ENCODE data around the gene CNTN6.

DNA sequence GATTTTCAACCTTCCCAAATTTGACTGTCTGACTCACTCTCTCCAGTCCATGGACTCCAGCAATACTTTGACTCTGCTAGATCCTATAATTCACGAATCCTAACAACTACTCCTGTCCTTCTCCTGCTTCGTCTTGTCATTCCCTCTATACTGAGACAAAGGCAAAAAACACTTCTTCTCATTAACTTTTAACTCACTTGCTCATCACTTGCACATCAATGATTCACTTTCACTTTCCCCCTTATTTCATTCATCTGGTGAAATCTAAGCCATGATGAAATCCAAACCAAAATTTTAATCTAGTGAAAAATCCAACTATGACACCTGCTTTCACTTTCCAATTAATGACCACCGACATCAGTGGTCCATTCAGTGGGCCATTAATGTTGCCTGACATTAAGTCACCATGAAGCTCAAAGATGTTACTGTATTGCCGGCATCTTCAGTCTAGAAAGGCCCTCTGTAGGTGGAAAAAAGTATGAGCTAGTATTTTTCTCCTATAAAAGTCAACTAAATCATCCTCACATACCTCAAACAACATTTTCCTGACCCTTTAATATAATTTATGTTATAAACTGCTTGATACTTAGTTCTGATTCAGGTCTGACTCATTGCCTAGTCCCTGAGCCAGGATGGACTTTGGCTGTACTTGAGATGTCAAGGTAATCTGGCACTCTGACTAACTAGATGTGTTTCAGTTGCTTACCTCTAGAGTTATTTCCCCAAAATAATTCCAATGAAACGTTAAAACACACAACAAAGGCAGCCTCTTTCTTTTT, 158.6 kb downstream of the CNTN6 start:
- TF ChIP-seq, protein P1, sequence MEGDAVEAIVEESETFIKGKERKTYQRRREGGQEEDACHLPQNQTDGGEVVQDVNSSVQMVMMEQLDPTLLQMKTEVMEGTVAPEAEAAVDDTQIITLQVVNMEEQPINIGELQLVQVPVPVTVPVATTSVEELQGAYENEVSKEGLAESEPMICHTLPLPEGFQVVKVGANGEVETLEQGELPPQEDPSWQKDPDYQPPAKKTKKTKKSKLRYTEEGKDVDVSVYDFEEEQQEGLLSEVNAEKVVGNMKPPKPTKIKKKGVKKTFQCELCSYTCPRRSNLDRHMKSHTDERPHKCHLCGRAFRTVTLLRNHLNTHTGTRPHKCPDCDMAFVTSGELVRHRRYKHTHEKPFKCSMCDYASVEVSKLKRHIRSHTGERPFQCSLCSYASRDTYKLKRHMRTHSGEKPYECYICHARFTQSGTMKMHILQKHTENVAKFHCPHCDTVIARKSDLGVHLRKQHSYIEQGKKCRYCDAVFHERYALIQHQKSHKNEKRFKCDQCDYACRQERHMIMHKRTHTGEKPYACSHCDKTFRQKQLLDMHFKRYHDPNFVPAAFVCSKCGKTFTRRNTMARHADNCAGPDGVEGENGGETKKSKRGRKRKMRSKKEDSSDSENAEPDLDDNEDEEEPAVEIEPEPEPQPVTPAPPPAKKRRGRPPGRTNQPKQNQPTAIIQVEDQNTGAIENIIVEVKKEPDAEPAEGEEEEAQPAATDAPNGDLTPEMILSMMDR (IDR thresholded peaks at IDR 0.05) = no peak
- no peak for TF ChIP-seq EZH2 (IDR thresholded peaks at IDR 0.05; ENCODE audit: borderline replicate concordance, insufficient read depth, low read depth, low read length, poor library complexity, severe bottlenecking)
